Kidney (tissue), 14 donors: Measurements from ENCODE around the gene DPM2. TPM values are rescaled to one million over a fixed set of nuclear protein-coding genes. Genes with fewer than 3 reads are reported as not detected.
A peak's percentile ranks its signal among the peaks of the same experiment; 100 is the strongest.

Source experiments
- DNase-seq, 5 donors: peaks; one replicate each; pipeline ENCODE4 v3.0.0-alpha.2; 2013 to 2020
- FAIRE-seq: peaks from 2 replicates; lab custom pipeline; 2012; peaks lifted over from hg19 to GRCh38; lab: Jason Lieb, UNC
- H3K27ac ChIP-seq, 2 donors: one replicate each; pipeline ENCODE4 v1.7.0; 2013; ENCODE audit warnings: low read depth in 2 of 2, low read length in 2 of 2, inconsistent platforms in 1 of 2
- H3K27me3 ChIP-seq: one replicate; pipeline ENCODE4 v1.7.1; 2013; ENCODE audit warnings: low read length, inconsistent platforms; ENCODE audit not compliant: control insufficient read depth, insufficient read depth
- H3K36me3 ChIP-seq, 3 donors: one replicate each; pipeline versions ENCODE4 v1.7.0 to v1.7.1; 2013; ENCODE audit warnings: low read length in 3 of 3, control low read depth in 1 of 3, inconsistent platforms in 1 of 3; ENCODE audit not compliant: insufficient read depth in 3 of 3, control insufficient read depth in 2 of 3
- H3K4me1 ChIP-seq, 3 donors: one replicate each; pipeline versions ENCODE4 v1.7.0 to v1.7.1; 2013; ENCODE audit warnings: low read length in 3 of 3, inconsistent platforms in 1 of 3, low read depth in 1 of 3; ENCODE audit not compliant: control insufficient read depth in 2 of 3, insufficient read depth in 2 of 3
- H3K4me3 ChIP-seq, 3 donors: one replicate each; pipeline versions ENCODE4 v1.7.0 to v1.8.1; 2013; ENCODE audit warnings: low read length in 3 of 3, control low read depth in 1 of 3, inconsistent platforms in 1 of 3
- H3K9ac ChIP-seq, 3 donors: one replicate each; pipeline versions ENCODE4 v1.7.0 to v1.7.1; 2013; ENCODE audit warnings: low read length in 3 of 3, control low read depth in 1 of 3, inconsistent platforms in 1 of 3
- H3K9me3 ChIP-seq, 3 donors: one replicate each; pipeline versions ENCODE4 v1.7.0 to v1.7.1; 2013; ENCODE audit warnings: low read length in 3 of 3, control low read depth in 1 of 3, inconsistent platforms in 1 of 3; ENCODE audit not compliant: control insufficient read depth in 2 of 3, insufficient read depth in 1 of 3
- intact Hi-C: fragments of 100-400 bp; cut with DNase I; formaldehyde crosslinking; loops from one replicate; pipeline ENCODE4 v1.11.1; 2022
- polyA plus RNA-seq: library from polyadenylated mRNA; stranded (reverse); fragments of 350-450 nt; fragmentation: Illumina TruSeq; extraction: RNeasy Lipid Tissue Mini Kit (QIAGEN cat#74804); gene quantifications from one replicate; pipeline ENCODE4 v1.2.3, GENCODE V29; 2014; ENCODE audit warnings: low read depth, low replicate concordance; ENCODE audit not compliant: insufficient read depth
- total RNA-seq: library from RNA; stranded (reverse); fragmentation: NEBNext Ultra II Directional; extraction: Animal tissue kit (Norgen Biotek cat#: 25700); gene quantifications from one replicate; pipeline ENCODE4 v1.2.1, GENCODE V29; 2021
- TF ChIP-seq, protein P1 (sequence below): IDR thresholded peaks from 3 replicates; pipeline ENCODE4 v1.5.1; 2012; ENCODE audit warnings: mild to moderate bottlenecking, moderate library complexity, borderline replicate concordance; ENCODE audit not compliant: insufficient read depth; ENCODE audit errors: extremely low read depth
- donor health status: control.
- donor health status: control.
- donor health status: control.
- donor health status: control.
- donor health status: control.
- donor health status: DM: yes; HTN: yes; CAD: no.
- donor health status: Normal renal cell carcinoma (clear cell type).

The DPM2 gene
- total and polyA plus RNA-seq, 2 donors from 2014 or later, result 42.8 to 70.0 TPM

DNA sequence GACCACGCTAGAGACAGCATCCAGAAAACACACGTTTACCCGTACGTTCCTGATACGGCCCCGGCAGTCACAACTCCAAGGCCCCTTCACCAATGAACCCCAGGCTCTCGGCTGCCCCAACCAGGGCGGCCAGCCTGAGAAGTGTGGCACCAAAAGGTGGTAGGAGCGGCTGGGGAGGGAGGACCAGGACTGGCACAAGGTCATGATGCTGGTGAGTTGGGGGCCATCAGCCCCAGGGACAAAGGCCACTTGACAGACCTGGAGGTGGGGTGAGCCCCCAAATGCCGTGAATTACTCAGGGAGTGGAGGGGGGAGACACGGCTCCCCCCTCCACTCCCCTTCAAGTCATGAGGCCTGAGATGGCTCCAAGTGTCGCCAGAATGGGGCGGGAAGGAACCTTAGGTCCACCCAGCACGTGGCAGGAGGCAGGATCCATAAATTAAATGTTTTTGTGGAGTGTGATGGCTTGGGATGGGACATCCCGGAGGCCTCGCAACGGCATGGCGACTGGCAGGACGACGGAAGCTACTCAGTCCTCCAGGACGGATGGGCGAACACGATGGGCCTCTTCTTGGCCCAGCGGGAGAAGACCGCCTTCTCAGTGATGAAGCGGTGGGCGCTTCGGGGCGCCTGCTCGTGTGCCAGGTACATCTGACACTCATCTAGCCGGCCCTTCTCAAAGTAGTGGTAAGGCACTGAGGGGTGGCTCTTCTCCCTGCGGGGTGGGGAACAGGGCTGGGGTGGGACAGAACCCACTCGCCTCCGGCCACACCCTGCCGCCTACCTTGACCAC lies 29.6 kb downstream of the DPM2 start:
- DNase-seq, result peak in 1 of 5 donors; percentile 60
- TF ChIP-seq, protein P1, sequence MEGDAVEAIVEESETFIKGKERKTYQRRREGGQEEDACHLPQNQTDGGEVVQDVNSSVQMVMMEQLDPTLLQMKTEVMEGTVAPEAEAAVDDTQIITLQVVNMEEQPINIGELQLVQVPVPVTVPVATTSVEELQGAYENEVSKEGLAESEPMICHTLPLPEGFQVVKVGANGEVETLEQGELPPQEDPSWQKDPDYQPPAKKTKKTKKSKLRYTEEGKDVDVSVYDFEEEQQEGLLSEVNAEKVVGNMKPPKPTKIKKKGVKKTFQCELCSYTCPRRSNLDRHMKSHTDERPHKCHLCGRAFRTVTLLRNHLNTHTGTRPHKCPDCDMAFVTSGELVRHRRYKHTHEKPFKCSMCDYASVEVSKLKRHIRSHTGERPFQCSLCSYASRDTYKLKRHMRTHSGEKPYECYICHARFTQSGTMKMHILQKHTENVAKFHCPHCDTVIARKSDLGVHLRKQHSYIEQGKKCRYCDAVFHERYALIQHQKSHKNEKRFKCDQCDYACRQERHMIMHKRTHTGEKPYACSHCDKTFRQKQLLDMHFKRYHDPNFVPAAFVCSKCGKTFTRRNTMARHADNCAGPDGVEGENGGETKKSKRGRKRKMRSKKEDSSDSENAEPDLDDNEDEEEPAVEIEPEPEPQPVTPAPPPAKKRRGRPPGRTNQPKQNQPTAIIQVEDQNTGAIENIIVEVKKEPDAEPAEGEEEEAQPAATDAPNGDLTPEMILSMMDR, result no peak
- FAIRE-seq, result no peak
- Histone ChIP-seq H3K27me3 (no peaks in the 10 kb centered on the region), H3K36me3 (no peaks in the 10 kb centered on the region), H3K9ac (no peak overlapping the region), H3K9me3 (no peaks in the 10 kb centered on the region), H3K4me1 (peaks cover 4 to 31% (median 31%) of the 10 kb centered on the region in 3 donors), H3K4me3 (no peak overlapping the region), H3K27ac (no peak overlapping the region)
- intact Hi-C loops, result no loop called here

- Histone ChIP-seq H3K4me3 (no peak overlapping the region), H3K9ac (peak overlapping the region in 1 of 3 donors; percentile 67), H3K36me3 (no peaks in the 10 kb centered on the region), H3K4me1 (peaks cover 4 to 31% (median 31%) of the 10 kb centered on the region in 3 donors), H3K27me3 (no peaks in the 10 kb centered on the region), H3K27ac (peak overlapping the region; percentile 80 to 85), H3K9me3 (no peaks in the 10 kb centered on the region)
- no peak for FAIRE-seq
- TF ChIP-seq, protein P1, result no peak
- peak in 2 of 5 donors; percentile 65 to 83 for DNase-seq
- intact Hi-C loops, result no loop called here
These were observed 31.9 kb downstream of the DPM2 start for GRCh38 chr9:127905788-127906191.

DNA sequence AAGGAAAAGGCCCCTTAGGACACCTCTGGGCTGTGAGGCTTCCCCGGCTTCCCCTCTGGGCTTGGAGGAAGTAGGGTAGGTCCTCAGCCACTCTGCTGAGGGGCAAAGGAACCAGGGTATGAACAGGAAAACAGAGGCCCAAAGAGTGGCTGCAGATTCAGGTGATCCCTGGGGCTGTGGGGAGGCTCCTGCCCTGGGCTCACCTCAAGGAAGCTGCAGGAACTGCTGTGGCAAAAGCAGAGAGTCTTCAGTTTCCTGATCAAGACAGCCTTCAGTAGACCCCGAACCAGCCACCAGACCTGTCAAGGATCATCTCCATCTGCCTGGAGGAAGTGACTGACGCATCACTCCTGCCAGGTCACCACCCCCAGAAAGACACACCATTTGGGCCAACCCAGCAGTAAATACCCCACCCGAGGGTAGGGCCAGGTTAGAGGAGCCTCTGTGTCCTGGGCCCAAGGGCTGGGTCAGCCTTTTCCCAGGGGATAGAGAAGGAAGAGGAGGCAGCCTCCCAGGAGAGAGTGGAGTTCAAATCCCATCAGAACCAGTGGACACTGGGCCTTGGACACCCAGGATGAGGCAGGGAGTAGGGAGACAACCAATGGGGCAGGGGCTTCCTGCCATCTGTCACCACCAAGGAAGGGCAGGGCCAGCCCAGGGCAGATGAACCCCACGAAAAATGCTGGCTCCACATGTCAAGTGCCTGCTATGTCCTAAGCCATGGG lies 32.5 kb downstream of the DPM2 start:
- Histone ChIP-seq H3K27me3 (no peaks in the 10 kb centered on the region), H3K4me1 (peaks cover 4 to 31% (median 31%) of the 10 kb centered on the region in 3 donors), H3K9ac (peak overlapping the region in 2 of 3 donors; percentile 19 to 67), H3K4me3 (no peak overlapping the region), H3K36me3 (no peaks in the 10 kb centered on the region), H3K9me3 (no peaks in the 10 kb centered on the region), H3K27ac (peak overlapping the region; percentile 80 to 85)
- TF ChIP-seq, protein P1, result no peak
- FAIRE-seq (no peak), DNase-seq (peak in 1 of 5 donors; percentile 50)
- intact Hi-C loops, result no loop called here
